Bronchial epithelial cell (primary cell): ENCODE results near the gene SLC6A1. TPM values are rescaled to one million over a fixed set of nuclear protein-coding genes. Genes with fewer than 3 reads are reported as not detected.

ENCODE experiments used
- DNase-seq: peaks from one replicate; pipeline ENCODE4 v3.0.0-alpha.2; 2010; ENCODE audit warnings: low read depth
- FAIRE-seq: peaks from 2 replicates; lab custom pipeline; 2011; peaks lifted over from hg19 to GRCh38; lab: Jason Lieb, UNC
- H3K27me3 ChIP-seq: 2 replicates; pipeline ENCODE4 v1.5.1; 2011; ENCODE audit warnings: low read length; ENCODE audit not compliant: control insufficient read depth, insufficient read depth
- H3K36me3 ChIP-seq: 2 replicates; pipeline ENCODE4 v1.5.1; 2011; ENCODE audit warnings: low read length; ENCODE audit not compliant: control insufficient read depth, insufficient read depth
- H3K4me3 ChIP-seq: 2 replicates; pipeline ENCODE4 v1.5.1; 2011; ENCODE audit warnings: mild to moderate bottlenecking, low read depth, low read length, control low read depth
- total RNA-seq: library from RNA; depleted of rRNA; stranded (reverse); fragments of >200 nt; gene quantifications from 2 replicates; pipeline ENCODE4 v1.2.1, GENCODE V29; 2014
- TF ChIP-seq, protein P1 (sequence below): IDR thresholded peaks from 2 replicates; pipeline ENCODE4 v1.5.1; 2011; ENCODE audit warnings: mild to moderate bottlenecking, moderate library complexity, low read length, control low read depth, inconsistent platforms; ENCODE audit not compliant: insufficient read depth, severe bottlenecking

The SLC6A1 gene
- total RNA-seq, 1 donor from 2014 or later: not detected

DNA sequence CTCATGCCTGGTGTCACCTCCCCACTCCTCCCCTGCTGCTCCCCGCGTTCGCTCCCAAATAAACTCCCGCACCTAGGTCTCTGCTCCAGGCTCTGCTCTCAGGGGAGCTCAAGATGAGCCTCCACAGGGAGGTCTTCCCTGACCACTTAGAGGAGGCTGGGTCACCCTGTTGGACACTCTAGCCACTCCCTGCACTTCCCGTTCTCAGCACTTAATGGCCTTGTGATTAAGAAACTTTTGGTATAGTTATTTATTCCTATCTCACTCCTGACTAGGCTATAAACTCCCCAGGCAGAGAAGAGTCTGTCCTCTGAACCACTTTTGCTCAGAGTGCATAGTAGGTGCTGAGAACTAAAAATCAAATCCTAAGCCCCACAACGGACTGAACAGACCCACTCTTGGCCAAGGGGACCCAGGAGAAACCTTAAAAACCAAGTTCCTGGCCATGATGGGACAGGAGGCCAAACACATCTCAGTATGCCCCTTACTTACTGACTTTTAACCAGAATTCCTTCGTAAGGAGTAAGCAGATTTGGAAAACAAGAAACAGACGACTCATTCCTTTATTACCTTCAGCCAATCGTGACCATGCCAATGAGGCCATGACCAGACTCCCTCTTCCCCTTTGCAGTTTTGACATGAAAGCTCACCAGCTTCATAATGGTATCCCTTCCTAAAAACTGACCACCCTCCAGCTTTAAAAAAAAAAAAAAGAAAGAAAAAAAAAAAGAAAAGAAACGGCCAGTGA is 92.7 kb downstream of the SLC6A1 start:
- TF ChIP-seq, protein P1, sequence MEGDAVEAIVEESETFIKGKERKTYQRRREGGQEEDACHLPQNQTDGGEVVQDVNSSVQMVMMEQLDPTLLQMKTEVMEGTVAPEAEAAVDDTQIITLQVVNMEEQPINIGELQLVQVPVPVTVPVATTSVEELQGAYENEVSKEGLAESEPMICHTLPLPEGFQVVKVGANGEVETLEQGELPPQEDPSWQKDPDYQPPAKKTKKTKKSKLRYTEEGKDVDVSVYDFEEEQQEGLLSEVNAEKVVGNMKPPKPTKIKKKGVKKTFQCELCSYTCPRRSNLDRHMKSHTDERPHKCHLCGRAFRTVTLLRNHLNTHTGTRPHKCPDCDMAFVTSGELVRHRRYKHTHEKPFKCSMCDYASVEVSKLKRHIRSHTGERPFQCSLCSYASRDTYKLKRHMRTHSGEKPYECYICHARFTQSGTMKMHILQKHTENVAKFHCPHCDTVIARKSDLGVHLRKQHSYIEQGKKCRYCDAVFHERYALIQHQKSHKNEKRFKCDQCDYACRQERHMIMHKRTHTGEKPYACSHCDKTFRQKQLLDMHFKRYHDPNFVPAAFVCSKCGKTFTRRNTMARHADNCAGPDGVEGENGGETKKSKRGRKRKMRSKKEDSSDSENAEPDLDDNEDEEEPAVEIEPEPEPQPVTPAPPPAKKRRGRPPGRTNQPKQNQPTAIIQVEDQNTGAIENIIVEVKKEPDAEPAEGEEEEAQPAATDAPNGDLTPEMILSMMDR: no peak
- Histone ChIP-seq H3K4me3 (no peak overlapping the region), H3K36me3 (no peaks in the 10 kb centered on the region), H3K27me3 (no peaks in the 10 kb centered on the region)
- FAIRE-seq (no peak), DNase-seq (peak; percentile 36)

- DNase-seq: no peak
- FAIRE-seq: no peak
- no peaks in the 10 kb centered on the region for H3K36me3 ChIP-seq
- no peak overlapping the region for H3K4me3 ChIP-seq
- TF ChIP-seq, protein P1: no peak
- H3K27me3 ChIP-seq: no peaks in the 10 kb centered on the region
Measured at GRCh38 chr3:11086856-11087255, 94.3 kb downstream of the SLC6A1 start.

- H3K27me3 ChIP-seq: no peaks in the 10 kb centered on the region
- DNase-seq (no peak), FAIRE-seq (peak; percentile 47)
- TF ChIP-seq, protein P1: no peak
- H3K4me3 ChIP-seq: no peak overlapping the region
- no peaks in the 10 kb centered on the region for H3K36me3 ChIP-seq
Measured at GRCh38 chr3:11088066-11088465, 95.5 kb downstream of the SLC6A1 start.

GRCh38 chr3:11088831-11089230 is 96.3 kb downstream of the SLC6A1 start:
- no peaks in the 10 kb centered on the region for H3K27me3 ChIP-seq
- TF ChIP-seq, protein P1: no peak
- DNase-seq (no peak), FAIRE-seq (no peak)
- no peak overlapping the region for H3K4me3 ChIP-seq
- no peaks in the 10 kb centered on the region for H3K36me3 ChIP-seq

Other genes with a start within 250 kb of the SLC6A1 start
- gene SLC6A11, start 176.5 kb upstream of the SLC6A1 start, total RNA-seq: 3.2 and 3.5 TPM in 2 replicates
- gene HRH1, start 161.7 kb downstream of the SLC6A1 start, total RNA-seq: 2.6 and 3.7 TPM in 2 replicates